Measurements from ENCODE around the gene CAPN3. TPM values are rescaled to one million over a fixed set of nuclear protein-coding genes. Genes with fewer than 3 reads are reported as not detected.
"Not testable (repeated sequence)": the region's sequence is repeated elsewhere in the genome, so short reads cannot be mapped to it uniquely, and the experiment has no call there.

The CAPN3 gene
- 0.55 TPM for polyA plus RNA-seq (2013, experiment 1 of 2)
- polyA plus RNA-seq (2013, experiment 2 of 2), result 0.76 TPM

DNA sequence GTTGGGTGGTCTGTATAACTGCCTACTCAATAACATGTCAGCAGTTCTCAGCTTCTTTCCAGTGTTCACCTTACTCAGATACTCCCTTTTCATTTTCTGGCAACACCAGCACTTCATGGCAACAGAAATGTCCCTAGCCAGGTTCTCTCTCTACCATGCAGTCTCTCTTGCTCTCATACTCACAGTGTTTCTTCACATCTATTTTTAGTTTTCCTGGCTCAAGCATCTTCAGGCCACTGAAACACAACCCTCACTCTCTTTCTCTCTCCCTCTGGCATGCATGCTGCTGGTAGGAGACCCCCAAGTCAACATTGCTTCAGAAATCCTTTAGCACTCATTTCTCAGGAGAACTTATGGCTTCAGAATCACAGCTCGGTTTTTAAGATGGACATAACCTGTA is at the start of gene CAPN3:
Gene CAPN3 (plus strand): TSS at position 253 of the 400 bp plus-strand sequence. CDS start 305 bp downstream, outside the sequence.
- Histone ChIP-seq H3K9ac (ENCODE audit: low read depth, low read length) (no peak within 1 kb of the TSS), H3K4me3 (ENCODE audit: low read length) (no peak within 1 kb of the TSS), H3K27ac (ENCODE audit: low read depth, low read length) (no peak within 1 kb of the TSS), H3K4me1 (ENCODE audit: insufficient read depth, low read length) (peaks cover 16% of the 10 kb centered on the region), H3K36me3 (ENCODE audit: insufficient read depth, low read length) (no peaks in the 10 kb centered on the region), H3K27me3 (ENCODE audit: insufficient read depth, low read length) (no peaks in the 10 kb centered on the region), H3K9me3 (ENCODE audit: insufficient read depth, low read depth, low read length) (no peaks in the 10 kb centered on the region)
- 94% methylated on average over 1 of the region's 1 CpG for WGBS

DNA sequence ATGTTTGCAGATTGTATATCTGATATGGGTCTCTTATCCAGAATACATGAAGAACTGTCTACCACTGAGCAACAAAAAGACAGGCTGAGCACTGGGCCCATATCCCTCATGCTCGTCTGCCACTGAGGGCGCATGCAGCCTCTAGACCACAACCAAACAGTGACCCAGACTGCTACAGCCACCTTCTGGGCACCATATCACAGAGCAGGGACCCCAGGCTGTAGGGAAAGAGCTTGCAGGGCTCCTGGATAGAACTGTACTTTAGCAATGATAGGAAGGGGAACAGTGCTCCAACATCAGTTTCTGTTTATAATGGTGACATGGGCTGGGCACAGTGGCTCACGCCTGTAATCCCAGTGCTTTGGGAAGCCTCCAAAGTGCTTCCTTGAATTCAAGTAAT is 45.8 kb upstream of the CAPN3 start:
- Histone ChIP-seq H3K4me3 (ENCODE audit: low read length) (no peak overlapping the region), H3K27ac (ENCODE audit: low read depth, low read length) (no peak overlapping the region), H3K4me1 (ENCODE audit: insufficient read depth, low read length) (no peaks in the 10 kb centered on the region), H3K9me3 (ENCODE audit: insufficient read depth, low read depth, low read length) (no peaks in the 10 kb centered on the region), H3K36me3 (ENCODE audit: insufficient read depth, low read length) (peaks cover 6% of the 10 kb centered on the region; the same call in 1 of the 2 replicates), H3K9ac (ENCODE audit: low read depth, low read length) (no peak overlapping the region), H3K27me3 (ENCODE audit: insufficient read depth, low read length) (no peaks in the 10 kb centered on the region)
- 57% methylated on average over 3 of the region's 3 CpGs for WGBS

GRCh38 chr15:42314818-42315217 is 44.5 kb upstream of the CAPN3 start:
- H3K27ac ChIP-seq (ENCODE audit: low read depth, low read length), result no peak overlapping the region
- no peak overlapping the region for H3K9ac ChIP-seq (ENCODE audit: low read depth, low read length)
- no peaks in the 10 kb centered on the region for H3K4me1 ChIP-seq (ENCODE audit: insufficient read depth, low read length)
- H3K4me3 ChIP-seq (ENCODE audit: low read length), result no peak overlapping the region
- H3K9me3 ChIP-seq (ENCODE audit: insufficient read depth, low read depth, low read length), result no peaks in the 10 kb centered on the region
- H3K27me3 ChIP-seq (ENCODE audit: insufficient read depth, low read length), result no peaks in the 10 kb centered on the region
- 91% methylated on average over 1 of the region's 1 CpG for WGBS
- peaks cover 6% of the 10 kb centered on the region; the same call in 1 of the 2 replicates for H3K36me3 ChIP-seq (ENCODE audit: insufficient read depth, low read length)

- no peaks in the 10 kb centered on the region for H3K9me3 ChIP-seq (ENCODE audit: insufficient read depth, low read depth, low read length)
- H3K27ac ChIP-seq (ENCODE audit: low read depth, low read length), result no peak overlapping the region
- 90% methylated on average over 1 of the region's 1 CpG for WGBS
- H3K4me1 ChIP-seq (ENCODE audit: insufficient read depth, low read length), result no peaks in the 10 kb centered on the region
- H3K9ac ChIP-seq (ENCODE audit: low read depth, low read length), result no peak overlapping the region
- H3K36me3 ChIP-seq (ENCODE audit: insufficient read depth, low read length), result peaks cover 3% of the 10 kb centered on the region; the same call in 1 of the 2 replicates
- H3K4me3 ChIP-seq (ENCODE audit: low read length), result no peak overlapping the region
- H3K27me3 ChIP-seq (ENCODE audit: insufficient read depth, low read length), result no peaks in the 10 kb centered on the region
Measured at GRCh38 chr15:42315521-42315920, 43.8 kb upstream of the CAPN3 start.

- not testable (repeated sequence) for H3K4me1 ChIP-seq (ENCODE audit: insufficient read depth, low read length); H3K4me3 ChIP-seq (ENCODE audit: low read length); H3K9ac ChIP-seq (ENCODE audit: low read depth, low read length); H3K36me3 ChIP-seq (ENCODE audit: insufficient read depth, low read length); H3K27ac ChIP-seq (ENCODE audit: low read depth, low read length); H3K27me3 ChIP-seq (ENCODE audit: insufficient read depth, low read length); H3K9me3 ChIP-seq (ENCODE audit: insufficient read depth, low read depth, low read length)
- WGBS, result 76% methylated on average over 11 of the region's 11 CpGs
Measured at GRCh38 chr15:42316282-42316805, 43.0 kb upstream of the CAPN3 start.

- no peaks in the 10 kb centered on the region for H3K27me3 ChIP-seq (ENCODE audit: insufficient read depth, low read length)
- no peaks in the 10 kb centered on the region for H3K9me3 ChIP-seq (ENCODE audit: insufficient read depth, low read depth, low read length)
- no peak overlapping the region for H3K4me3 ChIP-seq (ENCODE audit: low read length)
- H3K27ac ChIP-seq (ENCODE audit: low read depth, low read length), result no peak overlapping the region
- H3K36me3 ChIP-seq (ENCODE audit: insufficient read depth, low read length), result no peaks in the 10 kb centered on the region
- 97% methylated on average over 2 of the region's 2 CpGs for WGBS
- no peak overlapping the region for H3K9ac ChIP-seq (ENCODE audit: low read depth, low read length)
- no peaks in the 10 kb centered on the region for H3K4me1 ChIP-seq (ENCODE audit: insufficient read depth, low read length)
Measured at GRCh38 chr15:42319206-42319605, 40.1 kb upstream of the CAPN3 start.

- 82% methylated on average over 4 of the region's 4 CpGs for WGBS
- Histone ChIP-seq H3K4me3 (ENCODE audit: low read length) (no peak overlapping the region), H3K9ac (ENCODE audit: low read depth, low read length) (no peak overlapping the region), H3K36me3 (ENCODE audit: insufficient read depth, low read length) (no peaks in the 10 kb centered on the region), H3K9me3 (ENCODE audit: insufficient read depth, low read depth, low read length) (no peaks in the 10 kb centered on the region), H3K27me3 (ENCODE audit: insufficient read depth, low read length) (no peaks in the 10 kb centered on the region), H3K27ac (ENCODE audit: low read depth, low read length) (no peak overlapping the region), H3K4me1 (ENCODE audit: insufficient read depth, low read length) (no peaks in the 10 kb centered on the region)
Measured at GRCh38 chr15:42324308-42324707, 35.0 kb upstream of the CAPN3 start.

DNA sequence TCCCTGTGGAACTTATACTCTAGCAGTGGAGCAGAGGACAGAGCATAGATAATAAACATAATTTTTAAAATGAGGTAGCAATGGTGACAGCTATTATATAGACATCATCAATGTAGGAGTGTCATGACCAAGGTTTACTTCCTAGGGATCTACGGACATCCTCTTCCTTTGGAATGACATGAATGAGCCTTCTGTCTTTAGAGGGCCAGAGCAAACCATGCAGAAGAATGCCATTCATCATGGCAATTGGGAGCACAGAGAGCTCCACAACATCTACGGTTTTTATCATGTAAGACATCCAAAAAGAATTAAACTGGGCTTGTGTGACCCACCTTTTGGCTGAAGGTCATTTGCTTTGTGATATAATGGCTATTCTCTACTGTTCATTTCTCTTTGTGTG is 30.1 kb upstream of the CAPN3 start:
- Histone ChIP-seq H3K36me3 (ENCODE audit: insufficient read depth, low read length) (no peaks in the 10 kb centered on the region), H3K27ac (ENCODE audit: low read depth, low read length) (no peak overlapping the region), H3K4me3 (ENCODE audit: low read length) (no peak overlapping the region), H3K9ac (ENCODE audit: low read depth, low read length) (no peak overlapping the region), H3K9me3 (ENCODE audit: insufficient read depth, low read depth, low read length) (no peaks in the 10 kb centered on the region), H3K4me1 (ENCODE audit: insufficient read depth, low read length) (no peaks in the 10 kb centered on the region), H3K27me3 (ENCODE audit: insufficient read depth, low read length) (no peaks in the 10 kb centered on the region)
- WGBS, result 83% methylated on average over 2 of the region's 2 CpGs

DNA sequence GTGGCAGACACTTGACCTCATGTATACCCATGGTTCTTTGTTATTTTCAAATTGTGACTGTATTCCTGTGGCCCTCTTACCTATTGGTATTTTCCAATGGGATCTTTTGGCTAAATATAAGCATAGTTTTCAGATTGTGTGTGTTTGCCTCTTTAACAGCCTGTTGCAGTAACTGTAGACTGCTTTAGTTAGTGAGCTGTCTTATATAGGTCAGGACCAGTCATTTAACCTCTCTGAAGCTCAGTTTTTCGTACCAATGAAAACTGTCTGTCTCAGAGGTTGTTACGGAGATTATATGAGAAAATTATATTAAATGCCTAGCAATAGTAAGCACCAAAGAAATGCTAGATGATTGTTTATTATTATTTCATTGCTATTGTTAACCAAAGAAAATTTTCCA is 29.3 kb upstream of the CAPN3 start:
- Histone ChIP-seq H3K9me3 (ENCODE audit: insufficient read depth, low read depth, low read length) (no peaks in the 10 kb centered on the region; the same call in 1 of the 2 replicates), H3K4me1 (ENCODE audit: insufficient read depth, low read length) (no peaks in the 10 kb centered on the region), H3K27ac (ENCODE audit: low read depth, low read length) (no peak overlapping the region), H3K27me3 (ENCODE audit: insufficient read depth, low read length) (no peaks in the 10 kb centered on the region), H3K9ac (ENCODE audit: low read depth, low read length) (no peak overlapping the region), H3K36me3 (ENCODE audit: insufficient read depth, low read length) (no peaks in the 10 kb centered on the region), H3K4me3 (ENCODE audit: low read length) (no peak overlapping the region)
- 87% methylated on average over 2 of the region's 2 CpGs for WGBS

DNA sequence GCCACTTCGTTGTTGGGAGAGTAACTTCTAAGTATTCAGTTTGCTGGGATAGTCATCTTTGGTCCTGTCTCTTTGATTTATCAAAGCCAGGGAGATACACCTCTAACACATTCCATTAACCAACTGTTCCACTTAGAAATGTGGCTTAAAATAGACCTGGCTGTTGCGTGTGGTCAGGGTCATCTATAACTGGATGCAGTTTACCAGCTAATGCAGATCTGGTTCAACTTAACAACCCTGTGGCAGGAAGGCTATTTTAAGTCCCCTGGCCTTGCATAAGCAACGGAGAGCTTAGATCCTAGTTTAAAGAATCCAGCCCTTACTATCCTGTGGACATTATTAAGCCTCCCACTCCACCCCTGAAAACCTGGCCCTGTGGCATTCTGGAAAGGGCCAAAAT is 28.1 kb upstream of the CAPN3 start:
- WGBS, result 97% methylated on average over 3 of the region's 3 CpGs
- no peak overlapping the region for H3K9ac ChIP-seq (ENCODE audit: low read depth, low read length)
- no peak overlapping the region for H3K4me3 ChIP-seq (ENCODE audit: low read length)
- no peaks in the 10 kb centered on the region; the same call in 1 of the 2 replicates for H3K9me3 ChIP-seq (ENCODE audit: insufficient read depth, low read depth, low read length)
- H3K36me3 ChIP-seq (ENCODE audit: insufficient read depth, low read length), result no peaks in the 10 kb centered on the region
- H3K4me1 ChIP-seq (ENCODE audit: insufficient read depth, low read length), result no peaks in the 10 kb centered on the region
- H3K27me3 ChIP-seq (ENCODE audit: insufficient read depth, low read length), result no peaks in the 10 kb centered on the region
- H3K27ac ChIP-seq (ENCODE audit: low read depth, low read length), result no peak overlapping the region

GRCh38 chr15:42332331-42332730 is 27.0 kb upstream of the CAPN3 start:
- no peaks in the 10 kb centered on the region for H3K27me3 ChIP-seq (ENCODE audit: insufficient read depth, low read length)
- H3K27ac ChIP-seq (ENCODE audit: low read depth, low read length), result no peak overlapping the region
- no peak overlapping the region for H3K9ac ChIP-seq (ENCODE audit: low read depth, low read length)
- 94% methylated on average over 3 of the region's 4 CpGs for WGBS
- H3K4me3 ChIP-seq (ENCODE audit: low read length), result no peak overlapping the region
- no peaks in the 10 kb centered on the region; the same call in 1 of the 2 replicates for H3K9me3 ChIP-seq (ENCODE audit: insufficient read depth, low read depth, low read length)
- no peaks in the 10 kb centered on the region for H3K36me3 ChIP-seq (ENCODE audit: insufficient read depth, low read length)
- no peaks in the 10 kb centered on the region for H3K4me1 ChIP-seq (ENCODE audit: insufficient read depth, low read length)

DNA sequence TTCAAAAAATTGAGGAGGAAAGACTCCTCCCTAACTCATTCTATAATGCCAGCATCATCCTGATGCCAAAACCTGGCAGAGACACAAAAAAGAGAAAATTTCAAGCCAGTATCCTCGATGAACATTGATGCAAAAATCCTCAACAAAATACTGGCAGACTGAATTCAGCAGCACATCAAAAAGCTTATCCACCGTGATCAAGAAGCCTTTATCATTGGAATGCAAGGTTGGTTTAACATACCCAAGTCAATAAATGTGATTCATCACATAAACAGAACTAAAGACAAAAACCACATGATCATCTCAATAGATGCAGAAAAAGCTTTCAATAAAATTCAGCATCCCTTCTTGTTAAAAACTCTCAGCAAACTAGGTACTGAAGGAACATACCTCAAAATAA is 24.2 kb upstream of the CAPN3 start:
- H3K27ac ChIP-seq (ENCODE audit: low read depth, low read length), result no peak overlapping the region
- no peaks in the 10 kb centered on the region for H3K36me3 ChIP-seq (ENCODE audit: insufficient read depth, low read length)
- H3K9me3 ChIP-seq (ENCODE audit: insufficient read depth, low read depth, low read length), result no peaks in the 10 kb centered on the region; the same call in 1 of the 2 replicates
- WGBS, result 92% methylated on average over 2 of the region's 2 CpGs
- H3K4me1 ChIP-seq (ENCODE audit: insufficient read depth, low read length), result no peaks in the 10 kb centered on the region; the same call in 1 of the 2 replicates
- H3K27me3 ChIP-seq (ENCODE audit: insufficient read depth, low read length), result no peaks in the 10 kb centered on the region
- H3K9ac ChIP-seq (ENCODE audit: low read depth, low read length), result no peak overlapping the region
- no peak overlapping the region for H3K4me3 ChIP-seq (ENCODE audit: low read length)
